ENCODE measurements around the gene ATXN7L3.

GRCh38 chr17:44204441-44204882 lies 4.8 kb upstream of the ATXN7L3 start:
- no peak for TF ChIP-seq CTCF (IDR thresholded peaks at IDR 0.05)
- TF ChIP-seq EZH2phosphoT487 (IDR thresholded peaks at IDR 0.05) = no peak

Data from neural progenitor cell (in vitro differentiated cells).